ENCODE data around the gene NADSYN1.

DNA sequence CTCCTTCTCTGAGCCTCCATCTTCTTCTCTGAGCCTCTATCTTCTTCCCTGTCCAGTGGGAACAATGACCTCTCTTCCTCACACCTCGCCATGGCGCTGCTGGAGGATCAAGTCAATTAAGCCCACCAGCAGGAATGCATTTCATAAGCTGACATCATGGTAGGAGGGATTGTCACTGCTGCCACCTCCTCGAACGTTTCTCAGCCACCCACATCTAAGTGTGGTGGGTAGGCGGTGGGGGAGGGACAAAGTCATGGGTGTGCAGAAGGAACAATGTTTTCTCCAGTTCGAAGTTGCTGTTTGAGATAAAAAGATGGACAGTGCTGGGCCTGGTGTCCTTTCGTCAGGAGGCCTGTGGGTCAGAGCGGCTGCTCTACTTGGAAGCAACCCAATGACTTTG lies 48.8 kb upstream of the NADSYN1 start:
- TF ChIP-seq EZH2phosphoT487 (IDR thresholded peaks at IDR 0.05; ENCODE audit: insufficient read depth, low read depth): no peak
- no peak for TF ChIP-seq EZH2 (IDR thresholded peaks at IDR 0.05; ENCODE audit: insufficient read depth, poor library complexity, severe bottlenecking)
